GM19351 (cell line): ENCODE data around the gene RNF41.

Experiments used
- ATAC-seq: cut with Tn5 transposase; IDR thresholded peaks from one replicate; pipeline ENCODE4 v1.9.1; 2021; ENCODE audit warnings: mild to moderate bottlenecking, moderate library complexity; ENCODE audit not compliant: unreplicated experiment

The RNF41 gene

DNA sequence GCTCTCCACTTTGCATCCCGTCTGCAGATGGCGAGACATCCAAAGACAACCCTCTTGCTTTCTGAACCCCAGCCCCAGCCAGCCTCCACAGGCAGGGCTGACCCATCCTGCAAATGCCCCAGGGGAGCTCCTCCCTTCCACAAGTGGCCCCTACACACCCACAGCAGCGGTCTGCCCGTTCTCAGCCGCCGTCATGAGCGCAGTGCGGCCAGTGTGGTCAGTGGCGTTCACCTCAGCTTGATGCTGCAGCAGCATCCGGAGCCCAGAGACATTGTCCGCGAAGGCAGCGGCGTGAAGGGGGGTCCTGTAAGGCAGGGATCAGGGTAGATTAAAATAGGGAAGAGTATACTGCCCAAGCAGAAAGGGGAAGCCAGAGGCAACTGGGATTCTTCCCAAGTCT lies 22.8 kb upstream of the RNF41 start:
- no peak for ATAC-seq

- no peak for ATAC-seq
Observed at GRCh38 chr12:56243731-56244181, 22.0 kb upstream of the RNF41 start.

- ATAC-seq = no peak
Observed at GRCh38 chr12:56242986-56243385, 21.3 kb upstream of the RNF41 start.

- ATAC-seq = no peak
Observed at GRCh38 chr12:56241424-56242303, 19.9 kb upstream of the RNF41 start.

GRCh38 chr12:56237552-56237951 lies 15.8 kb upstream of the RNF41 start:
- no peak for ATAC-seq

DNA sequence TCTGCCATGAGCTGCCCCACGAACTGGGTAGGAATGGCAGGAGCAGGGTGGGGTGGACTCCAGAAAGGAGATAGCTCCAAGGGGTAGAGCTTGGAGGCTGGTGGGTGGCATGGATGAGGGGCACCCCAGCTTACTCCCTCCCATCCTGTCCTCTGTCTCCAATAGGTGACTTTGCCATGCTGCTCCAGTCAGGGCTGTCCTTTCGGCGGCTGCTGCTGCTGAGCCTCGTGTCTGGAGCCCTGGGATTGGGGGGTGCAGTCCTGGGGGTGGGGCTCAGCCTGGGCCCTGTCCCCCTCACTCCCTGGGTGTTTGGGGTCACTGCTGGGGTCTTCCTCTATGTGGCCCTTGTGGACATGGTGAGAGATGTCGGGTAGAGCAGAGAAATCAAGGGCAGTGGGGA lies 15.3 kb upstream of the RNF41 start:
- no peak for ATAC-seq

DNA sequence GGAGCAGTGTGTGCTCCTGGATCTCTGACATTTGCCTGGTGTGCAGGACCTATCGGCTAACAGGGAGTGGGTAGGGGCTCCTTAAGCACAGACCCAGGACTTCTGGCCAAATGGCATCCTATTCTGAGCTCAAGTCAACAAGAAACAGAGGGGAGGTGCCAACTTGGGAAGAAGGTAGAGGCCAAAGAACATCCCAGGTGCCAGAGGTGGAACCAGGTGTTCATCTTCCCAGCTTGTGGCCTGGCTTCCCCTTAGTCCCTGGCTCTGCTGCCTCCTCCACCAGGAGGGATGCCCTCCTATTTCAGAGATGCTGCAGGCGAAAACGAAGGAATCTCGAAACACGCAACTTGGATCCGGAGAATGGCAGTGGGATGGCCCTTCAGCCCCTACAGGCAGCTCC lies 14.4 kb upstream of the RNF41 start:
- ATAC-seq = no peak

- ATAC-seq = no peak
Observed at GRCh38 chr12:56234746-56235436, 13.2 kb upstream of the RNF41 start.

- ATAC-seq = no peak
Observed at GRCh38 chr12:56231184-56231582, 9.5 kb upstream of the RNF41 start.

DNA sequence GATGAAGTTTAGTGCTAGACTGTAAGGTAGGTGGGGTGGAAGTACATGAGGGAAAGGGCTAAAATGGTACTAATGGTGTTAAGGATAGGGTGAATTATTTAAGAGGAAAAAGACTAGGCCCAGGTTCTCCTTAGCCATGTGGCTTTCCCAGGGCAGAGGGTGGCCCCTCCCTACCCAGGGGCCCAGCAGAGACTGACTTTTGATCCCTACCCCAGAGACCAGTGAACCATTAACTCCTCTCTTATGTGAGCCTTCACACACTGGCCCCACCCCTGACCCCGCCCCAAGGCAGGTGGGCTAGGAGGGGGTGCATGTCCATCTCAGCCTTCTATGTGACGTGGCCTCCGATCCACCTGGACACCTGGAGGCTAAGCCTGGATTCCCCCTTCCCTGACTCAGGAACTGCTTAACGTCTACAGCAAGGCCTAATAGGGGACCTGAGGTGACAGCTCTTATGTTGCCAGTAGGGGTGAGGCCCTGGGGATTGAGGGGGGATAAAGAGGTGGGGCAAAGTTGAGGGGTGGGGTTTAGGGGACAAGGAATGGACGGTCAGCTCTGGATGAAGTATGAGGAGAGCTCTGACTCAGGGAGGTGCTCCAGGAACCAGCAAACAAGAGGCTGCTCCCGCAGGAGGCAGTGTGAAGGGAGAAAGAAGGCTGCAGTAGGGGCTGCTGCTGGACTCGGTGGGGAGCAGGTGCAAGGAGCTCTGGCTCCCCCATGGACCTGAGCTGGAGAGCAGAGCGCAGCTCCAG lies 8.9 kb upstream of the RNF41 start:
- ATAC-seq = no peak

GRCh38 chr12:56229916-56230431 lies 8.3 kb upstream of the RNF41 start, which contains the start of gene SLC39A5:
TSS of gene SLC39A5 (plus strand) at chr12:56230051. CDS start at chr12:56231275, 1,224 bp downstream.
- ATAC-seq = no peak

GRCh38 chr12:56229082-56229481 lies 7.4 kb upstream of the RNF41 start:
- no peak for ATAC-seq

DNA sequence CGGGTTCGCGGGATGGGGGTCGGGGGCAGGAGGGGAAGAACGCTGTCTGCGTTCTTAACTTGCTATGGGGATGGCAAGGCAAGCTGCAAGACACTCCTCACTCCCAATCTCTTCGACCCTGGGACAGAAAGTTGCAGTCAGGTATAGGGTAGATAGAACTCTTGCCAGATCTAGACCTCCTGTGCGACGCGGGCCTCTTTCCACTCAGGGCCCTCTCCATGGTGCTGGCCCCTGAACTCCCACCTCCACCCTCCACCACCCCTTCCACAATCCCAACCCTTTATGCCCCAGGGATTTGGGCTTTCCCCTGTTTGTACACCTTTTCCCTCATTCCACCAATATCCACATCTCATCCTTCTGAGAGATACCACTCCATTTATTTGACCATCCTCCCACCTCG lies 3.2 kb upstream of the RNF41 start:
- no peak for ATAC-seq

DNA sequence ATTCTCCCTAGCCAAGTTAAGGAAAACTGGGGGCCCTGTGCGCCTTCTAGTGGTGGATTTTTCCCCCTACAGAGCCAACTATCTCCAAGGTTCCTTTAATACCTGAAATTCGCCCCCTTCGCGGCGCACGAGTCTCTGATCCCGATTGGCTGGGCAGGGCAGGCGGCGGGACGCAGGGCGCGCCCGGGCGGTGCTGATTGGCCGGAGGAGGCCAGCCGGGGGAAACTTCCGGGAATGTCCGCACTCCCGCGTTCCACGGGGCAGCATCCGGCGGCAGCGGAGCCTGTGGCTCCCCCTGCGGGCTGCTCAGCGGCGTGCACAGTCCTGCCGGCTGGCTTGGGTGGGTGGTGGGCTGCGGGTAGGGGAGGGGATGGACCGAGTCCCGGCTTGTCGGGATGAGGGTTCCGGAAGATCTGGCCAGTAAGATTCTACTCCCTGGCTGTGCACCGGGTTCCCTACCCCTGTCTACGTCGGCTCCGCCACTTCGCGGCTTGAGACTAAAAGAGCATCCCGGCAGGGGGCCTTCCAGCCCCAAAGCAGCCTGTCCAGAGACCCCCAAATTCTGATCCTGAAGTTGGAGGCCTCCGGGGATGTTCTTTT lies 2.5 kb upstream of the RNF41 start, which contains the start of gene NABP2:
Gene NABP2 (plus strand): TSS at position 241 of the 600 bp plus-strand sequence. CDS start 515 bp downstream, outside the sequence.
- peak; percentile 72 for ATAC-seq

- no peak for ATAC-seq
Observed at GRCh38 chr12:56223571-56224101, 1.9 kb upstream of the RNF41 start.

DNA sequence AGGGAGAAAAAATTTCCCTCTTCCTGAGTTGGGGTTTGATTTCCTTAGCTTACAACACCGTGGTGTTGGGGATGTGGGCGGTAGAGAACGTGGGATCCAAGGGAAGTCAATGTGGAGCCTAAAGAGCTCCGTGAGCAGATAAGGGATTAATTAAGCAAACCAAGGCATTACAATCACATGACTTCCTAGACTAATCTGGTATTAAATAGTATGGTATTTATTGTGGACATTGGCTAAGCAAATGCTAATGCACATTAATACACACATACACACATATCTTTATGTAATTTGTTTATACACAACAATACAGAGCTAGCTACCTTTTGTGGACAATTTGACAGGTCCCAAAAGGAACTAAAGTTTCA lies 791 bp upstream of the RNF41 start:
- no peak for ATAC-seq

- peak; percentile 17 for ATAC-seq
Observed at GRCh38 chr12:56221232-56221756, 428 bp downstream of the RNF41 start.

DNA sequence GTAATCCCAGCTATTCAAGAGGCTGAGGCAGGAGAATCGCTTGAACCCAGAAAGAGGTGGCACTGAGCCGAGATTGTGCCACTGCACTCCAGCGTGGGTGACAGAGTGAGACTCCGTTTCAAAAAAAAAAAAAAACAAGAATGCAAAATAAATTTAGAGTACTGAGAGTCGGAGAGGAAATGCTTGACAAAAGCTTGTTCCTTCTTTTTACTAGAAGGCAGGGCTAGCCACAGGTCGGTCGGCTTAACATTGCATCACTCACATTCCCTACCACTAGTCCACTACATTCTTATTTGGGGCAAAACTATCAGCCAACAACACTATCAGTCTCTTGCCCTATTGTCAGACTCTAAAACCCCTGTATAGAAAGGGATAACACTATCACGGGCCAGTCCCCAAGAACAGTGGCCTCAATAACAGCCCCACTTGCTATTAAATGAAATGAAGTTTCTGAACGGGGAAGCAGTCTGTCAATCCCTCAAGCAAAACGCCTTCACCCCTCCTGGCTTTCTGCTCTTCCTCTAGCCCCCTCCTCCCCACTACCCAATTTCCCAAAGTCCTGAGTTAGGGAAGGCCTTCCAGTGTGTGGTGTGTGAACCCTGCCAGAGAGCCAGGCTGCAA lies 1.0 kb downstream of the RNF41 start:
- no peak for ATAC-seq

DNA sequence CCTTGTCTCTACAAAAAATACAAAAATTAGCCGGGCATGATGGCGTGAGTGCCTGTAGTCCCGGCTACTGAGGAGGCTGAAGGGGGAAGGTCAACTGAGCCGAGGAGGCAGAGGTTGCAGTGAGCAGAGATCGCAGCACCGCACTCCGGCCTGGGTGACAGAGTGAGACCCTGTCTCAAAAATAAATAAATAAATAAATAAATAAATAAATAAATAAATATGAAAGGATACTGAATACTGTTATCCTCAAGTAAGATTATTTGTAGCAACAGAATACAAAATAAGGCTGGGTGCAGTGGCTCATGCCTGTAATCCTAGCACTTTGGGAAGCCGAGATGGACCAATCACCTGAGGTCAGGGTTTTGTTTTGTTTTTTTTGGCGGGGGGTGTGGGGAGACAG lies 1.9 kb downstream of the RNF41 start:
- no peak for ATAC-seq

DNA sequence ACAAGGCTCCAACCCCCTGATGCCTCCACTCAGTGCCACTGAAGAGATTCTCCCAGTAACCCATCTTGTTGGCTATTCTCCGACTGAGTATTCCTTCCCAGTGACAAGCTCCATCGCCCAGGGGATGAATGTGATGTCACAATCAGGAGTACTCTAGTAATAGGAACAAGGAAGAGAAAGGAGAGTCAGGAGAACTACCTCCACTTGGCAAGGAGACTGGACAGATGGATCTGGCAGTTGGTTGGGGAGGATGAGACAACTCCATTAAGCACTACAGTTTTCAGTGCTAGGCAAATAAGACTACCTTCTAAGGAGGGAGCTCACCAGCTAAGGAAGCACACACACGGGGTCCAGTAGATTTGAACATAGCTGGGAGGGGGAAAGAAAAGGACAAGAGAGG lies 5.3 kb downstream of the RNF41 start:
- ATAC-seq = no peak
